GM18511 (cell line): ENCODE results near the gene ARHGEF37.

Experiments
- ATAC-seq: cut with Tn5 transposase; IDR thresholded peaks from one replicate; pipeline ENCODE4 v1.9.1; 2021; ENCODE audit warnings: mild to moderate bottlenecking, moderate library complexity; ENCODE audit not compliant: unreplicated experiment

Gene ARHGEF37

DNA sequence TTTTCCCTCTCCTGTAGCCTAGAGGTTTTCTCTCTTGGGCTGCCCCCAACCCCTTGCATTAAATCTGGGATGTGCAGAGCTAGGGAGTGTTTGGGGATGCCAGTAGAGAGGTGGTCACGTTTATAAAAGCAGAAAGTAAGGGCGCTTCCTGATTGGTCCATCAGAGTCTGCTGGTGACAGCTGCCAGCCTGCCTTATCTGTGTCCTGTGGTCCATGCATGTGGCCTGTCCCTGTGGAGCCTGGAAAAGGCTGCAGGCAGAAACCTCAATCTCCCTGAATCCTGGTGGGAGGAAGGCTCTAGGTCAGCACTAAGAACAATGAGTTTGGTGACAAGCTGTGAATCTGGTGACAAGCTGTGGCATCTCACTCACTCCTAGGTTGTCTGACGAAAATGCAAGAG is 42.2 kb downstream of the ARHGEF37 start:
- no peak for ATAC-seq

DNA sequence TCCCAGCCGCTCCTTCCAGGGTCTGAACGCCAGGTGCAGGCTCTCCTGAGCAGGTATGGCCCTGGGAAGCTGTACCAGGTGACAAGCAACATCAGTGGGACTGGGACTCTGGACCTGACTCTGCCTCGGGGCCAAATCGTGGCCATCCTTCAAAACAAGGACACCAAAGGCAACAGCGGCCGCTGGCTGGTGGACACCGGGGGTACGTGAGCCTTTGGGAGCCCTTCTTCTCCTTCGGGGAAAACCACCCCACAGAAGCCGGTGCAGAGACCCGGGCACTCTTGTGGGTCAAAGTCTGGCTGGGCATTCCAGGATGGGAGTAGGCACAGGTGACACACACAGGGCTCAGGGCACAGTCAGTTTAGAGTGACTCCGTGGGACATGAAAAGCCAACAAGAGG is 45.8 kb downstream of the ARHGEF37 start:
- ATAC-seq, result no peak

DNA sequence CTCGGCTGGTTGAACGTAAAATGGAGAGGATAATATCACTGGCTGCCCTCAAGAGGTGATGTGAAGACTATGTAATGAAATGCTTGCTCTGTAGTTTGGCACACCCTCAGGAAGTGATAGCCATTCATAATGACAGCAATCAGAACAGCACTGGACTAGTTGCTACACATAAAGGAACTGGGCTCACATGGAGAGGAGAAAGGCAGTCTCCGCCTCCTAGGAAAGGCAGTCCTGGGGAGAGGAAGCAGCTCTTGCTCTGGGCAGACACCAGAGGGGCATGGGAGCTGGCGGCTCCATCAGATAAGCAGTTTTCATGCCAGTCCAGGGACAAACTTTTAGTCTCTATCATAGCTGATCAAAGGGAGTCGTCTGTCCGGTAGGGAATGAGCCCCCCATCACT is 46.9 kb downstream of the ARHGEF37 start:
- no peak for ATAC-seq

DNA sequence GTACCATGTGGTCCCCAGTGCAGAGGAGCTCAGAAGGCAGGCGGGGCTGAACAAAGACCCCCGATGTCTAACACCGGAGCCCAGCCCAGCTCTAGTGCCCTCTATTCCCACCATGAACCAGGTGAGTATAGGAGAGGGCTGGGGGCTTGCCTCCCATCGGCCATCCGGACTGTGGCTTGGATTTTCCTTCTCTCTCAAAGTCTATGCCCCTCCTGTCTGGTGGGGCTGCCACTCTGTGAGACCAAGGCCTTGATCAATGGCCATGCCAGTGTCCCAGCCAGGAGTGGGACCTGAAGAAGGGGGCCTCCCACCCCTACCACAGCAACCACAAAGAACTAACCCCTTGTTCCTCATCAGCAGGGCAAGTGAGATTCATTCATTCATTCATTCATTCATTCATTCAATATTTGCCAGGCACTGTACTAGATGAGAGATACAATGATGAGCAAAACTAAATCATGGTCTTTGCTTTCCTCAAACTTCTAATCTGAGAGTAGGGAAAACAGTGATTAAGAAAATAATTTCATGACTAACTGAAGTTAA is 47.6 kb downstream of the ARHGEF37 start:
- ATAC-seq, result no peak

DNA sequence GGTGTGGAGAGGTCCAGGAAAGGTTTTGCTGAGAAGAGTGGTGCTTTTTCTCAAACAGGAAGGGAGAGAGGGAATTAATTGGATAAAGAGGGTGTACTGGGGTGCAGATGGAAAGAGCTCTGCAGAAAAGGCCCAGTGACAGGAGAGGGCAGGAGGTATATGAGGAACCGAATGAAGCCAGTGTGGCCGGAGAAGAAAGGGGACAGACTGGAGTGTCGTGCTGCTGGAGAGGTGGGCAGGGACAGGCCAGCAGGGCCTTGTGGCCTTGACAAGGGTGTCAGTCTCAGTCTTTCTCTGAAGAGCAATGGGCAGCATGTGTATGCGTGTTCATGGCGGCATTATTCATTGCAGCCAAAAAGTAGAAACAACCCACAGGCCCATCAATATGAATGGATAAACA is 48.1 kb downstream of the ARHGEF37 start:
- no peak for ATAC-seq

DNA sequence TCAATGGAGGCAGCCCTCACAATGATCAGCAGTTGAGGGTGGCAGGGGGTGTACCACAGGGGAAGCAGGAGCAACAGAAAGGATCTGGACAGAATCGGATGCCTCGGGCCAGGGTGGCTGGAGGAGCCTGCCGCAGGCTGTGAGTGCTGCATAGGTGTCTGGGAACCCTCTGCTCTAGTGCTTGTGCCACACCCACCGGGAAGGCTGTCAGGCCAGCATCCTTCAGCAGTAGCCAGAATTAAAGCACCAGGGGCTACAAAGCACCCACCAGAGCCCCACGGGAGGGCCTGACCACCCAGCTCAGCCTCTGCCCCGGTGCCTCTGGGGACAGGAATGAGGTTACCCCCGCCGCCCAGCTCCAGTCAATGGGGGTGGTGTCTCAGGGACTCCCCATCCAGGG is 49.0 kb downstream of the ARHGEF37 start:
- ATAC-seq, result no peak

DNA sequence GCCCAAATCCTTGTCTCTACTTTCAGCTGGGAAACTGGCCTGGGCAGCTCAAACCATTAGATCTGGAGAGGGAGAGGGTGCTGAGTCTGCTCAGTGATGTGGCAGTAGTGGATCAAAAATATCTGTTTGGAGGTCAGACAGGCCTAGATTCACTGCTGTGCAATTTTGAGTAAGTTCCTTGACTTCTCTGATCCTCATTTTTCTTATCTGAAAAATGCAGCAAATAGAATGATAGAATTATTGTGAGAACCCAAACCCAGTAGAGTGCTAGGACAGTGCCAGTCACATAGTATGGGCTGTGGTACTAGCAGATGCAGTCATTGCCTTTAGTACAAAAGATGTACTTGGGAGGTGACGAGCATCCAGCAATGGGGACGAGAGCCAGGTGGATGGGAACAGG is 50.2 kb downstream of the ARHGEF37 start:
- no peak for ATAC-seq

DNA sequence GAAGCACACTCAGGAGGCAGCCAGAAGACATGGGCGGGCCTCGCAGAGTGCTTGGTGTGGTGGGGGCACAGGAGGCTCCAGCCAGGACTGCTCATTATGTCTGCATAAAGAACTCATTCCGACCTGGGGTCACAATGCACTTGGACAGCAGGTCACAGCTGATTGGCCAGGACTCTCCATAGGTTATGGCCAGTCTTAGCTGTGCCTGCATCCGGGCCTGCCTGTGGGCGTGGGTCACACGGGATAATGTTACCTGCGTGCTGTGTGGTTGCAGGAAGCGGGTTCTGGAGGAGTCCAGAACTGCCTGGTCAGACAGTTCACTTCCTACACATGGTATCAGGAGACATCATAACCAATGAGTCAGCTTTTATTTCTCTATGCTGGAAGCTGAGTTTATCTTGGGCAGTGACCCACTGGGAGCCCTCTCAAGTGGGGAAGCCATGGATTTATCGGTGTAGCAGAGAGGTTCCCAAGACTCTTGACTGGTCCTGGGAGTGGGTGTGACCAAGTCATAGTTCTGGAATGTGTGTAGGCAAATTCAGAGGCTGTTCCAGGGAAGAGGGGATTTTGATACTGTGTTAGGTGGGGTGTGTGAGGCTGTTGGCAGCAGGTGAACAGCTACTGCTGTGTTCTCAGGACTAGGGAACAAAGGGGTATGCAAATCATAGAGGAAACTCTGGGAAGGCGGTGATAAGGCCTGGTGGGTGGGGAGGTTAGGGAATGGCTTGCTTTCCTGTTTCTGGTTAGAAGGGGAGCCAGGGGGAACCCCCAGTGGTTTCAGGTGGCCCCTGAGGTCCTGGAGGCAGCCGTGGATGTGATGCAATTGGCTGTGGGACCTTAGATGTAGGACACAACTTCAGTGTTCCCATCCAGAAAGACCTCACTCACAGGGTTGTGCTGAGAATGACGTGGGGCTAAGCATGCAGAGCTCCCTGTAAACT is 51.3 kb downstream of the ARHGEF37 start:
- no peak for ATAC-seq

DNA sequence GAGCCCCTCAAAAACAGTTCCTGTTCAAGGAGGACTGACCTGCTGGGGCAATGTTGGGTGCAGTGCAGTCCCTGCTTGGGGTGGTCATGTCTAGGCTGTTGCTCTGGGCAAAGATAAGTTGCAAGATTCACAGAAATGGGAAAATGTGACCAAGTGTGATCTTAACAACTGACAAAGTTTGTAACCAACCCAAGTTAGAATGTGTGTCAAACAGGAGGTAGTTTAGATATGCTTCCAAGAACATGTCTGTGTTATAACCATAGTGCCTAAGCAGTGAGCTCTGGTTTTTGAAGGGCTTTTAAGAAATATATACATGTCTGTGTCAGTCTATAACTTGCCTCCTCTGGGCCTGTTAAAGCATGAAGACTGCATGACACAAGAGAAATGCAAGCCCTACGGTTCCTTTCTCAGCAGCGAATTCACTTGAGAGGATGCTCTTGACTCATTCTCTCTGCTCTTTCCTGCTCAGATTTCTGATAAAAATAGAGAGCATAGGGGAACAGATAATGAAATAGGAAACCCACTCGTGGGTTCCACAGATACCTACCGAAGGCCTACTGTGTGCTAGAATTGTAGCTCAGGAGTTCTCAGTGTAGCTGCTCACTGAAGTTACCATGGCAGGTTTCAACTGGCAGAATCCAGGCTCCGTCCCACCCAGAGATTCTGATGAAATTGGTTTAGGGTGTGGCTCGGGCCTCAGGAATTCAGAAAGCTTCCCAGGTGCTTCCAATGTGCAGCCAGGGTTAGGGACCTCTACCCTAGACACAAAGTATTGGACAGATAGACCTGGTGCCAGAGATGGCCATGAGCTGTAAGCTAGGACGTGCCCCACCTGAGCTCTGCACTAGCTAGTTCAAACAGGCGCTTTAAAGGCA is 52.4 kb downstream of the ARHGEF37 start:
- ATAC-seq, result no peak

DNA sequence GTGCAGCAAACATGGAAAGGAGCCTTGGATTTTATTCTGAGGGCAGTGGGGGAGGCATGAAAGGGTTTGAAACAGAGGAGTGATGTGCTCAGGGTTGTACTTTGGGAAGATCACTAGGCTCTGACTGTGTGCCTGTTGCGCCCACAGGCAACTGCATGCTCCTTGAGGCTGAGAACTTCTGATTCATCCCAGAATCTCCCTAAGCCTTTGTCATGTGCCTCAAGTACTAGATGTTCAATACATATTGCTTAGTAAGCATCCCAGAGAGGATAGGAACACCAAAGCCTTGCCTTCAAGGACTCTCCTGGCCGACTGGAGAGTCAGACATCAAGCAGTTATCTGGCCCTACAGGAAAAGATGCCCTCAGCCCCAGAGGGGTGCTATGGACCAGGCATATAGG is 54.1 kb downstream of the ARHGEF37 start:
- ATAC-seq, result no peak

DNA sequence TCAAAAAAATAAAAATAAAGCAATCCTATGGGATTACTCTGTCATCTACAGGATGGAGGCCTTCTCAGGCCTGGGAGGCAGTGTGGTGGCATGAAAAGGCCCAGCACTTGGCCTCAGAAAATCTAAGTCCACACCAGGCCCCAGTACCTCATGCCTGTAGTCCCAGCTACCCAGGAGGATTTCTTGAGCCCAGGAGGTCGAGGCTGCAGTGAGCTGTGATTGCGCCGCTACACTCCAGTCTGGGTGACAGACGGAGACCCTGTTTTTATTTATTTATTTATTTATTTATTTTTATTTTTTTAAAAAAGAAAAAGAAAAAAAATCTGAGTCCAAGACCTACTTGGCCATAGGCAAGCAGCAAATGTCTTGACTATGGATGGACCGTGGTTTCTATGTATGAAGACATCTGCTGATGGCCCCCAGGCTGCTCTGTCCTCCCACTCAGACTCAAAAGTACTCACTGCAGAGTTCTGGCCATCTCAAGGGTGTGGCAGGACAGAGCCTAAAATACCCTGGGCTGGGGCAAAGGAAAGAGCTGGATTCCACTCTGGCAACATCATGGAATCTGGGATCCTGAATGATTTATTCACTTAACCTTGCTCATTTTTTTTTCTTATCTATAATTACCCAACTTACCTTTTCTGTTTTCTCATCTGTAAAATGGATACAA is 55.0 kb downstream of the ARHGEF37 start:
- no peak for ATAC-seq

DNA sequence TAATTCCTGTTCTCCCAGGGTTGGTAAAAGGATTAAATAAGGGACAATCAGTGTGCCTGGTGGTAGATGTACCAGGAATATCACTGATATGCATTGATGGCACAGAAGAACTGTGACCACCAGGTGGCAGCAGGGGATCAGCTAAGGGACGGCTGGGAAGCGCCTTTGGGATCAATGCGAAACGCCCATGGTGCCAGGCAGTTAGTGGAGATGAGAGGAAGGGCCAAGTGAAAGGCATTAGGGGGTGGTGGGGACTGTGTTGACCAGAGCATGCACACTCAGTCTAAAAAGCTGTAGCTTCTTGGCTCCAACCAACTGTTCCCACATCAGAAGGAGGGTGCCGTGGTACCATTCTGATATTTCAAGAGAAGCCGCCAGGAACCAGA is 55.6 kb downstream of the ARHGEF37 start:
- no peak for ATAC-seq

DNA sequence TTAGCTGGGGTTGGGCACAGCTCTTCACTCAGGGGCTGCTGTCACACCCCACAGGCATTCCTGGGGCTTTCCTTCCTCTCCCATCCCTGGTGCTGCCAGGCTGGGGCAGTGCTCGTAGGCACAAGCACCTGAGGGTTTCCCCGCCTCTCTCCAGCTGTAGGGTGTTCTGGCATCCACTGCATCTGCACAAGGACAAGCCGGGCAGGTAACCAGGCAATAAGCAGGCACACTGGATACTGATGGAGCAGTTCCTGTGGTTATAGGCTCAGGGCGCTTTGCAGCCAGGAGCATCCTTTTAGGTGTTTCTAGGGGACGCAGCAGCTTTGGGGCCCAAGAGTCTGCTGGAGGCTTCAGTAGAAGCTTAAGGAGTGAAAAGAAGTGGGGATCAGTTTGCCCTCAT is 56.8 kb downstream of the ARHGEF37 start:
- ATAC-seq, result no peak

DNA sequence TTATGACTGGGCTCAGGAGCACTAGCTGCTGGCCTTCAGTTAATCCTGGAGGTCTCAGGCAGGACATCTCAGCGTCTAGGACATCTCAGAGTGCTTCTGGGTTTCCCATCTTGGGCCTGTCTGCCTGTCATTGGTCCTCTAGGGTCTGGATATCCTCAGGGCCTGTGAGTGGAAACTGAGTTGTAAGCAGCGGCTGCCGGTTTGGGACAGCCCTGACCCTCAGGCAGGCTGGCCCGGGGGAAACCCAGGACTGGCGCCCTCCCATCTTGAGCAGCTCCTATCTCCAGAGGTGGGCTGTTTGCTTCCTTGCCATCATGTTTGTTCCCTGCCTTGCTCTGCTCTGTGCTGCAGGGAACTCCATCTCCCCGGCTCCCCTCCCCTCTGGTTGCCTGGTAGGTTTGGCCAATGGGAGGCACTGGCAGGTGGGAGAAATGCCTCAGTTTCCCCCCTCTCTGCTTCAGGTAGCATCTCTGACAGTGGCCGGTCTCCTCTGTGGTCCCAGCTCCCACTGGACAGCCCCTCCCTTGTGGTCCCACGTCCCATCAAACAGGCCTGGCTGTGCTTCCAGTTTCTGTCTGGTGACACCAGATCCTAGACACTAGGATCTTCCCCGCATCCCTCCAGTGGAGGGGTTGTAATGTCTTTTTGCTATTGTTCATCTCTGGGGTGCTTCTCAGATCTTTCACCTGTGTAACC is 57.4 kb downstream of the ARHGEF37 start:
- ATAC-seq, result no peak

DNA sequence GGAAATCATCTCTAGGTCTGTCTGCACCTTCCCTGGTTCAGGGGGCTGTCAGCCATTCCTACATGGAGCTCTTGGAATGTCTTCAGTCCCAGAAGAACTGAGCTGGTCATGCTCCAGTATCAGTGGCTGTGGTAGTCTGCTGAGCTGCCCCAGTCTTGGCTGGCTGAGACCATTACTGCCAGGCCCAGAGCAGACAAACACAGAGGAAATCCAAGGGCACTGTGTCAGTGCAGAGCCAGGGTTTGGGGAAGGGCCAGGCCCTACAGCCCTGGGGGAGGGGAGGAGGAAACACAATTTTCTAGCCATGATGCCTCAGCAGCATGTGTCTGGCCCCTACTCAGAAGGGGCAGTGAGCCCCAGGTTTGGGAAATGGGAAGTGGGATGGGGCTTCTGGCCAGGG is 58.4 kb downstream of the ARHGEF37 start:
- no peak for ATAC-seq

DNA sequence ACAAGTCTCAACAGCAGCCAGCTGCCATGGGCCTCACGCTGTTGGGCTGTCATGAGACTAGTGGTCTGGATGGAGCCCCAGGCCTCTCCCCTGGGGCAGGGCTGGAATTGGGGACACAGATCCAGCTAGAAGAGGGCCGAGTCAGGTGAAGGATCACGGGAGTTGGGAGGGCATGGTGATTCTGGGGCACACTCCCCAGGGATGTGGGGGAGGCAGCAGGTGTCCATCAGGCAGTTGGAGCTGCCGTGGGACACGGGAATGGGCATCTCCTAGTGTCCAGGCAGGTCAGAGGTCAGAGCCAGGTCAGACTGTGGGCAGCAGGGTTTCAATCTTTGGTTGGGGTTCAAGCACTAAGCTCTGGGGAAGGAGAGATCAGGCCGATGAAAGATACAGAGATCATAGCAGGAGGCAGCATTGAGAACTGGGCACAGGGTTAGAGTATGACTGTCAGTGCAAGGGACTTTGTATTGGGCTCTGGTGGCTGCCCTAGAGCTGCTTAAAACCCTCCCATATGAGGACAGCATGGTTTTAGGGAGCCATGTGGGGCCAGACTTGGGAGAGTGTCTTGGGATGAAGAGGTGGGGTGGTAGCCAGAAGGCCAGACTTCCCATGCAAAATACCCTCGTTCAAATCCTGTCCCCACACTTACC is 59.2 kb downstream of the ARHGEF37 start:
- ATAC-seq, result no peak

DNA sequence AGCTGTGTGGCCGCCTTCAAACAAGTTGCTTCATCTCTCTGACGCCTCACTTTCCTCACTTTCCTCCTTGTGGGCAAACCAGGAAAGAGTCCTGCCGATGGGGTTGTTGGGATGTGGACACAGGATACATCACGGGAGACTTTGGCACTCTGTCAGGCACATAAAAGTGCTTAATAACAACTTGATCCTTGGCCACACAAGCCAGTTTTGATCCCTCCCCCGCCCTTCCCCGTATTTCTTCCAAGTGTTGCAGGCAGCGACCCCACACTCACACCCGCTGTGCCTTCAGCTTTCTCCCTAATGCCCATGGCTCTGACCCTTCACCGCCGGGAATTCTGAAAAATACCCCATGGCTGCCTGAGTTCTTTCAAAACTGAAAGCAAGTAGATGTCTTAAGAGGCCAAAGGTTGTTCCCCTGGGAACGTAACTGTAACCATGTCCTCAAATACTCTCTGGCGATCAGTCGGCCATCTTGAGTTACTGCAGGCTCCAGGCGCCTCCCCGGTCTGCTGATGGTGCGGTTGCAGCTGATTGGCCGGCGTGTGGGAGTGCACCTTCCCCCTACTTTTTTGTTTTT is 59.8 kb downstream of the ARHGEF37 start:
- no peak for ATAC-seq

DNA sequence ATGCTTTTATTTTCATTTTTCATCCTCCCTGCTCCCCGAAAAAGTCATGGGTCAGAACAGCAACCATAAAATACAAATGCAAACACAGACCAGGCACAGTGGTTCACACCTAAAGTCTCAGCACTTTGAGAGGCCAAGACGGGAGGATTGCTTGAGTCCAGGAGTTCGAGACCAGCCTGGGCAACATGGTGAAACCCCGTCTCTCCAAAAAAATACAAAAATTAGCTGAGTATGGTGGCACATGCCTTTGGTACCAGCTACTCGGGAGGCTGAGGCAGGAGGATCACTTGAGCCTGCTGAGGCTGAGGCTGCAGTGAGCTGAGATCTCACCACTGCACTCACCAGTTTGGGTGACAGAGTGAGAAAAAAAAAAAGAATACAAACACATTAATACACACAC is 60.3 kb downstream of the ARHGEF37 start:
- ATAC-seq, result no peak

DNA sequence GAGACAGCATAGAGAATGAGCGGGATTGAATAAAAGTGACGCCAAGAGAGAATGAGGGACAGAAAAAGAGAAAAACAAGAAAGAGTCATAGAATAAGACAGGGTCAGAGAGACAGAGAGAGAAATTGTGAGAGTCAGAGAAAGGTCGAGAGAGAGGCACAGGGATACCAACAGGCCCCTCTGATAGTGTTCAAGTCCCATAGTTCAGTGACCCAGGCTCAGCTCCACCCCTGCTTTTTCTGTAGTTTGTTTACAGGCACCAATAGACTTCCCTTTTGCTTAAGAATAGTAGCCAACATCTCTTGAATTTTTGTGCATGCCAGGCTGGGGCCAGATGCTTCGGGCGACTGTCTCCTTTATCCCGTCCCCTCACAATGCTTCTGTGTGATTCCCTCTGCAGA is 62.5 kb downstream of the ARHGEF37 start:
- no peak for ATAC-seq

DNA sequence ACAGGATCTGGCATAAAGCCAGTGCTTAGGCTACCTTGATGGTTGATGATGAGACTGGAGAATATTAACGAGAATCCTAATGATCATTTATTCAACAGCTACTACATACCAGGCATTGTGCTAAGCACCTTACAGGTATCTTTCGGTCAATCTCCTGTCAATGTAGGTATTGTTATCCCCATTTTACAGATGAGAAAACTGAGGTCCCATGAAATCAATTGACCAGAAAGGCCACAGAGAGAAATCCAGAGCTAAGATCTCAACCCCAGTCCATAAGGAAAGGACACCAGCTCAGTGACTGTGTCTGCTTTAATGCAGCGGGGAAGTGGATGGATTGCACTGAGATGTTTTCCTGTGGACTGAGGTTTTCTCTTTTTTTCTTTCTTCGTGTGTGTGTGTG is 63.3 kb downstream of the ARHGEF37 start:
- no peak for ATAC-seq
